Measurements from ENCODE around the gene SIPA1L3. TPM values are rescaled to one million over a fixed set of nuclear protein-coding genes. Genes with fewer than 3 reads are reported as not detected.
A peak's percentile ranks its signal among the peaks of the same experiment; 100 is the strongest.

Gene SIPA1L3
- total RNA-seq, 6 donors from 2014 or later = 57.3 to 91.6 (median 69.4) TPM

GRCh38 chr19:38209671-38210457, 302.9 kb downstream of the SIPA1L3 start:
- Histone ChIP-seq H3K36me3 (peaks cover 4 to 16% (median 13%) of the 10 kb centered on the region in 4 donors), H3K27me3 (peaks cover 0 to 25% (median 10%) of the 10 kb centered on the region in 4 donors), H3K4me3 (peak overlapping the region in 3 of 4 donors; percentile 0 to 27 (median 18)), H3K4me1 (peaks cover 26 to 29% (median 27%) of the 10 kb centered on the region in 4 donors), H3K9me3 (no peaks in the 10 kb centered on the region), H3K27ac (peak overlapping the region in 3 of 4 donors; percentile 52 to 76 (median 55))
- ATAC-seq (ENCODE audit: low FRiP score in 2 of 2) (peak; percentile 64 to 76), DNase-seq (peak; percentile 46 to 92)
- 2 to 7% methylated on average over 29 of the region's 30 CpGs for WGBS, 2 donors
- TF ChIP-seq POLR2A (IDR thresholded peaks at IDR 0.05) = peak in 1 of 4 donors; percentile 26
- peak in 2 of 4 donors; percentile 25 to 87 for TF ChIP-seq EP300 (IDR thresholded peaks at IDR 0.05)
- TF ChIP-seq POLR2AphosphoS5 (IDR thresholded peaks at IDR 0.05) = peak; percentile 60 to 84
- TF ChIP-seq CTCF (IDR thresholded peaks at IDR 0.05) = no peak

GRCh38 chr19:38210458-38210987, 303.5 kb downstream of the SIPA1L3 start:
- Histone ChIP-seq H3K4me3 (peak overlapping the region in 2 of 4 donors; percentile 18 to 27), H3K27me3 (peaks cover 0 to 25% (median 10%) of the 10 kb centered on the region in 4 donors), H3K36me3 (peaks cover 4 to 16% (median 12%) of the 10 kb centered on the region in 4 donors), H3K4me1 (peaks cover 26 to 29% (median 27%) of the 10 kb centered on the region in 4 donors), H3K9me3 (no peaks in the 10 kb centered on the region), H3K27ac (peak overlapping the region in 2 of 4 donors; percentile 55 to 76)
- ATAC-seq (ENCODE audit: low FRiP score in 2 of 2) (peak in 1 of 2 donors; percentile 49), DNase-seq (peak in 1 of 2 donors; percentile 84)
- 4 to 6% methylated on average over 14 to 21 of the region's 24 CpGs for WGBS, 2 donors
- no peak for TF ChIP-seq CTCF (IDR thresholded peaks at IDR 0.05)
- TF ChIP-seq EP300 (IDR thresholded peaks at IDR 0.05) = no peak
- TF ChIP-seq POLR2AphosphoS5 (IDR thresholded peaks at IDR 0.05) = no peak
- TF ChIP-seq POLR2A (IDR thresholded peaks at IDR 0.05) = no peak

GRCh38 chr19:38211151-38211591, 304.2 kb downstream of the SIPA1L3 start:
- Histone ChIP-seq H3K27ac (peak overlapping the region in 1 of 4 donors; percentile 21), H3K27me3 (peaks cover 0 to 25% (median 10%) of the 10 kb centered on the region in 4 donors), H3K9me3 (no peaks in the 10 kb centered on the region), H3K4me1 (peaks cover 26 to 29% (median 27%) of the 10 kb centered on the region in 4 donors), H3K4me3 (peak overlapping the region in 1 of 4 donors; percentile 27), H3K36me3 (peaks cover 4 to 13% (median 8%) of the 10 kb centered on the region in 4 donors)
- ATAC-seq (ENCODE audit: low FRiP score in 2 of 2) (peak in 1 of 2 donors; percentile 3), DNase-seq (peak in 1 of 2 donors; percentile 84)
- 2 to 3% methylated on average over 13 to 22 of the region's 27 CpGs for WGBS, 2 donors
- TF ChIP-seq EP300 (IDR thresholded peaks at IDR 0.05) (no peak), POLR2A (IDR thresholded peaks at IDR 0.05) (no peak), POLR2AphosphoS5 (IDR thresholded peaks at IDR 0.05) (no peak), CTCF (IDR thresholded peaks at IDR 0.05) (no peak)

- 18 to 29% methylated on average over 4 to 15 of the region's 15 CpGs for WGBS, 2 donors
- no peak overlapping the region for H3K4me3 ChIP-seq
- no peak for TF ChIP-seq CTCF (IDR thresholded peaks at IDR 0.05)
- no peak for TF ChIP-seq EP300 (IDR thresholded peaks at IDR 0.05)
- no peak for TF ChIP-seq POLR2AphosphoS5 (IDR thresholded peaks at IDR 0.05)
- no peak for TF ChIP-seq POLR2A (IDR thresholded peaks at IDR 0.05)
- H3K36me3 ChIP-seq = peaks cover under 1 to 8% (median 3%) of the 10 kb centered on the region in 4 donors
- no peak for ATAC-seq (ENCODE audit: low FRiP score in 2 of 2)
- H3K27me3 ChIP-seq = peaks cover 0 to 25% (median 10%) of the 10 kb centered on the region in 4 donors
- DNase-seq = peak in 1 of 2 donors; percentile 80
- H3K9me3 ChIP-seq = no peaks in the 10 kb centered on the region
- H3K27ac ChIP-seq = no peak overlapping the region
- peaks cover 26 to 29% (median 27%) of the 10 kb centered on the region in 4 donors for H3K4me1 ChIP-seq
Measured at GRCh38 chr19:38211766-38212165, 304.8 kb downstream of the SIPA1L3 start.

All from upper lobe of left lung (tissue), 6 donors.